Activated T-cell treated with anti-CD3 and anti-CD28 coated beads, Interleukin-2, amount 50 U/mL, for 72 hours (primary cell): ENCODE measurements around the gene ANKIB1. TPM values are rescaled to one million over a fixed set of nuclear protein-coding genes. Genes with fewer than 3 reads are reported as not detected.
"Not testable (repeated sequence)": the region's sequence is repeated elsewhere in the genome, so short reads cannot be mapped to it uniquely, and the experiment has no call there.

Source experiments
- ATAC-seq, 2 donors: fragments of 150-1000 bp; cut with Tn5 transposase; replicated peaks in 1 of 2; 2 replicates each; pipeline ENCODE4 v1.10.0; 2021; ENCODE audit warnings: moderate library complexity in 2 of 2, mild to moderate bottlenecking in 1 of 2
- DNase-seq, 2 donors: peaks; one replicate each; pipeline ENCODE4 v3.0.0; 2021 to 2022; ENCODE audit warnings: mixed read lengths in 1 of 2
- H3K27ac Mint-ChIP-seq: one replicate; pipeline ENCODE4 v1.8.0; 2022; ENCODE audit warnings: mild to moderate bottlenecking, moderate library complexity, mixed read lengths
- H3K27me3 Mint-ChIP-seq: one replicate; pipeline ENCODE4 v1.8.0; 2022; ENCODE audit warnings: low read depth, mixed read lengths
- H3K36me3 Mint-ChIP-seq, 2 donors: one replicate each; pipeline ENCODE4 v1.8.0; 2022; ENCODE audit warnings: mixed read lengths in 2 of 2, mild to moderate bottlenecking in 1 of 2; ENCODE audit not compliant: insufficient read depth in 2 of 2
- H3K4me1 Mint-ChIP-seq: one replicate; pipeline ENCODE4 v1.8.0; 2022; ENCODE audit warnings: low read depth, mixed read lengths
- H3K4me3 Mint-ChIP-seq, 2 donors: one replicate each; pipeline ENCODE4 v1.8.0; 2022; ENCODE audit warnings: mild to moderate bottlenecking in 2 of 2, mixed read lengths in 2 of 2, moderate library complexity in 2 of 2
- H3K9me3 Mint-ChIP-seq, 2 donors: one replicate each; pipeline ENCODE4 v1.8.0; 2022; ENCODE audit warnings: mixed read lengths in 2 of 2
- total RNA-seq, 2 donors: library from RNA; stranded (reverse); gene quantifications; one replicate each; pipeline ENCODE4 v1.2.3, GENCODE V29; 2022

Gene ANKIB1
- total RNA-seq, 2 donors from 2014 or later: 48.8 to 57.1 TPM

DNA sequence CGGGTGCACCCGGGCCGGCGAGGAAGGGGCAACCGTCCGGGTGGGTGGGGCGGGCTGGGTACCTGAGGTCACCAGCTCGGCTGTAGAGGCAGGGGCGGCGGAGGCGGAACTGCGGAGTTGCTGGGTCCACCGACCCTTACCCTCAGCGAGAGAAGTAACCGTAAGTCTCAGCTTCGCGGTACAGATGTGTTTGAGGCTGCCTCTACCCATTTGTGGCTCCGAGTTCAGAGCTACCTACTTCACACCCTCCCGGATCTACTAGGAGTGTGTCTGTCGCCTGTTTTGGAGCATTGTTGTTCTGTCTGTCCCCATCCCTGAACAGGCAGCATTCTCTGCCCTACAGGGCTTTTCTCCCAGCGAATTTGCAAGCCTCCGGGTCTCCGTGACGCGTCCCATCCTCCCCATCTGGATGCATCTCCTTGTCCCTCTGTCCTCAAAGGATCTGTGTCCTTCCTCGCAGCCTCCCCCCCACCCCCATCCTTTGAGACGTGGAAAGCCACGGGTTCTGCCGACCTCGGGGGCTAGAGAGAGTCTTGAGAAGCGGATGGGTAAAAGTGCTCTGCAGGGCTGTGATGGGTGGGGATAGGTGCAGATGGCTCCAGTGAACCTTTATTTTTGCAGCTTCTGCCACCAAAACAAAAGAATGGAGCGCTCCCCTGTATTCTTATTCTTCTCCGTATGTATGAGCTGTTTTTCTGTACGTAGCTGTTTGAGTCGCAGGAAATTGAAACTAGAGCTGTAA lies 757 bp downstream of the ANKIB1 start:
- Mint-ChIP-seq H3K27me3 (no peaks in the 10 kb centered on the region), H3K36me3 (peaks cover 4 to 5% of the 10 kb centered on the region in 2 donors), H3K27ac (peak overlapping the region; percentile 82), H3K4me3 (peak overlapping the region; percentile 90 to 94), H3K4me1 (peaks cover 52% of the 10 kb centered on the region), H3K9me3 (no peaks in the 10 kb centered on the region)
- DNase-seq (peak; percentile 7 to 14), ATAC-seq (peak; percentile 34 to 36)

DNA sequence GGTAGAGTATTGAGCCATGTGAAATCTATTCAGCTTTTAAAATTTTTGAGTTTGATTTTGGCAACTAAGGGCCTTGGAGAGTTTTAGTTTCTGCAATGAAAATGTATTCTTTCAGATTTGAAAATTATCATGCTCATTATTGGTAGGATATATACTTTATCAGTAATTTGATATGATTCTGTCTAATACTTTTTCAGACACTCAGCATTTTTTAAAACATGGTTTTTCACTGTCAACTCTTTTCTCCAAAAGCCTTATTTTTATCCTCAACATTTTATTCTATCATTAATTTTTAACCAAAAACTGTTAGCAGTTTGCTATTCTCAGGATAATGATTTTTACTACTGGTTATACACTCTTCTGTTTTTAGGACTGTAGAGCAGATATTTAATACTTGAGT lies 4.8 kb downstream of the ANKIB1 start:
- H3K27ac Mint-ChIP-seq: no peak overlapping the region
- H3K36me3 Mint-ChIP-seq: peaks cover 6 to 11% of the 10 kb centered on the region in 2 donors
- ATAC-seq (no peak), DNase-seq (no peak)
- H3K4me1 Mint-ChIP-seq: peaks cover 36% of the 10 kb centered on the region
- no peaks in the 10 kb centered on the region for H3K27me3 Mint-ChIP-seq
- peaks cover 2 to 4% of the 10 kb centered on the region in 2 donors for H3K9me3 Mint-ChIP-seq
- H3K4me3 Mint-ChIP-seq: no peak overlapping the region

DNA sequence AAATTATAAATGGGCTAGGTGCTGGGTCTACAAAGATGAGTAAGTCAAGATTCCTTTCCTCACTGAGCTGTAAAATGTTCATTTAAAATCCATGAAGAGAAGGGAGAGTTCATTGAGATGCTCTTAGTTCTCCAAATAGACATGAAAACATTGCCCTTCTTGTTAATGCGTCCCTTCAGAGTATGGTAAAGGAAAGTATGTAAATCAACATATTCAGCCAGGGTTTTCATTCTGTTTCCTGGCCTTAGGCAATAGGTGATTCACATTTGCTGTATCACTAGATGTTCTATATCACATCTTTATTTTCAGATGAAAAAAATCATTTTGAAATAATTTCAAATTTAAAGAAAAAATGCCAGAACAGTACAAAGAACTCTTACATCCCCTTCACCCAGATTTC lies 5.4 kb downstream of the ANKIB1 start:
- ATAC-seq: no peak
- H3K4me1 Mint-ChIP-seq: peaks cover 38% of the 10 kb centered on the region

DNA sequence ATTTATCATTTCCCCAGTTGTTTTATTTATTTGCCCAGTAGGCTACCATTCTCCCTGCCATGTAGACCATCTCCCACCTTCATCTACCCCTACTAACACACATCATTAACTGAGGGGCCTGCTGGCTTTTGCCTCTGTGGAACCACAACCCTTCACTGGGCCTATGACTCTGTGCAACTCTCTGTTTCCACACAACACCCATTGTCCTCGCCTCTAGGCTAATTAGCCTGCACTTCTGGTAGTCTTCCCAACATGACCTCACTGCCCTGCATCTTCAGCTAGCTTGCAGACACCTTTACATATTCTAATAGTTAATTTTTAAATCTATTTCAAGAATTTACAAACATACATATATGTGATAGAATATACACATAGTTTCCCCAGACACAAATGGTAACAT lies 7.5 kb downstream of the ANKIB1 start:
- Mint-ChIP-seq H3K9me3 (peaks cover 2 to 4% of the 10 kb centered on the region in 2 donors), H3K27me3 (no peaks in the 10 kb centered on the region), H3K36me3 (peaks cover 6 to 7% of the 10 kb centered on the region in 2 donors), H3K27ac (no peak overlapping the region), H3K4me1 (peaks cover 26% of the 10 kb centered on the region), H3K4me3 (no peak overlapping the region)
- DNase-seq: no peak
- no peak for ATAC-seq

More for the DNA sequence above, 5.4 kb downstream of the ANKIB1 start:
- Mint-ChIP-seq H3K27me3 (no peaks in the 10 kb centered on the region), H3K36me3 (peaks cover 6 to 10% of the 10 kb centered on the region in 2 donors), H3K27ac (no peak overlapping the region), H3K4me3 (no peak overlapping the region), H3K9me3 (peaks cover 2 to 4% of the 10 kb centered on the region in 2 donors)
- DNase-seq: no peak

DNA sequence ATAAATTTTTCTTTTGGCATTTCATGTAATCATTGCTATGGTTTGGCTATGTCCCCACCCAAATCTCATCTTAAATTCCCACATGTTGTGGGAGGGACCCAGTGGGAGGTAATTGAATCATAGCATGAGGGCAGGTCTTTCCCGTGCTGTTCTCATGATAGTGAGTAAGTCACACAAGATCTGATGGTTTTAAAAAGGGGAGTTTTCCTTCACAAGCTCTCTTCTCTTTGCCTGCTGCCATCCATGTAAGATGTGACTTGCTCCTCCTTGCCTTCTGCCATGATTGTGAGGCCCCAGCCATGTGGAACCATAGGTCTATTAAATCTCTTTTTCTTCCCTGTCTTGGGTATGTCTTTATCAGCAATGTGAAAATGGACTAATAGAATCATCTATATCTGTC lies 9.0 kb downstream of the ANKIB1 start:
- H3K27ac Mint-ChIP-seq, H3K4me3 Mint-ChIP-seq, H3K36me3 Mint-ChIP-seq, H3K27me3 Mint-ChIP-seq, DNase-seq, H3K9me3 Mint-ChIP-seq, ATAC-seq: not testable (repeated sequence)
- peaks cover 26% of the 10 kb centered on the region for H3K4me1 Mint-ChIP-seq

DNA sequence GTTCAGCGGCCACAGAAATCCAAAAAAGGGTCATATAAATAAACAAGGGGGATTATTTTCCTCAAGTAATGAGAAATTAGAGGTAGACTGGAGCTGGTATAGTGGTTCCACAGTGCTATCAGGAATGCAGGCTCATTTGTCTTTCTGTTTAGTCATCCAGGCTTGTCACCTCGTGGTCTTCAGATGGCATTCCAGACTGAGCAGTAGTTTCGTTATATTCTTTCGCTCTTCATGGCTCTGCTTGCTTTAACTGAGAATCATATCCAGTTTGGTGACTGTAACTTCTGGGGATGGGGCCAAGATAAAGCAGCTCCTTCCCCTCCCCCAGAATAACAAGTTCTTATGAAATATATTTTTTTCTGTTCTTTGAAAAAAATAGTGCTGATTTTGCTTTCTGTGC lies 9.5 kb downstream of the ANKIB1 start:
- Mint-ChIP-seq H3K4me3 (no peak overlapping the region), H3K27me3 (no peaks in the 10 kb centered on the region), H3K36me3 (peaks cover 6 to 10% of the 10 kb centered on the region in 2 donors), H3K27ac (no peak overlapping the region), H3K4me1 (peaks cover 31% of the 10 kb centered on the region), H3K9me3 (peaks cover 2 to 4% of the 10 kb centered on the region in 2 donors)
- ATAC-seq: no peak
- DNase-seq: no peak

DNA sequence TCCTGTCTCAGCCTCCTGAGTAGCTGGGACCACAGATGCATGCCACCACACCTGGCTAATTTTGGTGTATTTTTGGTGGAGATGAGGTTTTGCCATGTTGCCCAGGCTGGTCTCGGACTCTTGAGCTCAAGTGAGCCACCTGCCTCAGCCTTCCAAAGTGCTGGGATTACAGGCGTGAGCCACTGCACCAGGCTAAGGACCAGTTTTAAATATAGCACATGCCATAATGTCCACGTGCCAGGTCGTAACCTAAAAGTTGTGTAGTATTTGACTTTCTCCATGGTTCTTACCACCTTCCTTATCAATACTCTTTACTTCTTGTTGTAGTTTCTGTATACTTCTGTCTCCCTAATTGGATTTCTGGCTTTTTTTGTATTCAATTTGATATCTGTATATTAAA lies 13.3 kb downstream of the ANKIB1 start:
- H3K9me3 Mint-ChIP-seq: peaks cover 2 to 4% of the 10 kb centered on the region in 2 donors
- DNase-seq (no peak), ATAC-seq (no peak)
- H3K27ac Mint-ChIP-seq: no peak overlapping the region
- H3K4me1 Mint-ChIP-seq: peaks cover 26% of the 10 kb centered on the region
- peaks cover 7 to 10% of the 10 kb centered on the region in 2 donors for H3K36me3 Mint-ChIP-seq
- H3K4me3 Mint-ChIP-seq: no peak overlapping the region
- H3K27me3 Mint-ChIP-seq: no peaks in the 10 kb centered on the region

DNA sequence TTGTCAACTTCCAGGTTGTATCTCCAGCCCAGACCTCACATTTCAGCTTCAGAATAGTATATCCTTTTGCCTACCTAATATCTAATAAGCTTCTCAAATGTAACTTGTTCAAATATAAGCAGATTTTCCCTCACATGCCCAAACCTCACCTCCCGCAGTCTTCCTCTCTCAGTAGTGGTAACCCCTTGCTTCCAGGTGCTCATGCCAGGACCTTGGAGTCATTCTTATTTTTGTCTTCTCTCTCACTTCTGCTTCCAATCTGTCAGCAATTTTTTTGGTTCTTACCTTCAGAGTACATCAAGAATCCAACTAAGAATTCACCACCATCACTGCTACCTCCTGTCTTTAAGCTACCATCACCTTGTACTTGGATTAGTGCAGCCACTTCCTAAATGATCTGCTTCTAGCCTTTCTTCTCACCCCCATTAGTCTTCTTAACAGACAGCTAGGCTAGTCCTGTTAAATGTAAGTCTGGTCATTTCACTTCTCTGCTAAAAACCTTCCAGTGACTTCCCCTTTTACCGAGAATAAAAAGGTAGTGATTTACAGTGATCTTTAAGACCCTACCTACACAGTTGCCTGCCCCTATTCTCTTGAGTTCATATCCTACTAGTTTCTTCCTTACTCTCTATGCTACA lies 14.0 kb downstream of the ANKIB1 start:
- peaks cover 6 to 10% of the 10 kb centered on the region in 2 donors for H3K36me3 Mint-ChIP-seq
- no peaks in the 10 kb centered on the region for H3K27me3 Mint-ChIP-seq
- DNase-seq (no peak), ATAC-seq (no peak)
- peaks cover 2 to 4% of the 10 kb centered on the region in 2 donors for H3K9me3 Mint-ChIP-seq
- no peak overlapping the region for H3K27ac Mint-ChIP-seq
- H3K4me3 Mint-ChIP-seq: no peak overlapping the region
- H3K4me1 Mint-ChIP-seq: peaks cover 25% of the 10 kb centered on the region

DNA sequence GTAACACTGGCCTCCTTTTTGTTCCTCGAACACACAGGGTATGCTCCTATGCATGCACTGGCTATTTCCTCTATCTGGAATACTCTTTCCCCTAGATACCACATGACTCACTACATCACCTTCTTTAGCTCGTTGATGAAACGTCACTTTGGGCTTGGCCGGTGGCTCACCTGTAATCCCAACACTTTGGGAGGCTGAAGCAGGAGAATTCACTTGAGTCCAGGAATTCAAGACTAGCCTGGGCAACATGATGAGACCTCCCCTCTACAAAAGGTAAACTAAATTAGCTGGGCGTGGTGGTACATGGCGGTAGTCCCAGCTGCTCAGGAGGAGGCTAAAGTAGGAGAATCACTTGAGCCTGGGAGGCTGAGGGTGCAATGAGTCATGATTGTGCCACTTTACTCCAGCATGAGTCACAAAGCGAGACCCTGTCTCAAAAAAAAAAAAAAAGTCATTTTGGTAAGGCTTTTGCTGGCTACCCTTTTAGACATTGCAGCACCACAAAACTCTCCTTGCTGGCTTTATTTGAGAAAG lies 14.5 kb downstream of the ANKIB1 start:
- Mint-ChIP-seq H3K4me3 (no peak overlapping the region), H3K9me3 (no peaks in the 10 kb centered on the region), H3K36me3 (peaks cover 3 to 6% of the 10 kb centered on the region in 2 donors), H3K27ac (no peak overlapping the region), H3K27me3 (no peaks in the 10 kb centered on the region), H3K4me1 (peaks cover 19% of the 10 kb centered on the region)
- DNase-seq (peak in 1 of 2 donors; percentile 2), ATAC-seq (peak in 1 of 2 donors; percentile 24)

DNA sequence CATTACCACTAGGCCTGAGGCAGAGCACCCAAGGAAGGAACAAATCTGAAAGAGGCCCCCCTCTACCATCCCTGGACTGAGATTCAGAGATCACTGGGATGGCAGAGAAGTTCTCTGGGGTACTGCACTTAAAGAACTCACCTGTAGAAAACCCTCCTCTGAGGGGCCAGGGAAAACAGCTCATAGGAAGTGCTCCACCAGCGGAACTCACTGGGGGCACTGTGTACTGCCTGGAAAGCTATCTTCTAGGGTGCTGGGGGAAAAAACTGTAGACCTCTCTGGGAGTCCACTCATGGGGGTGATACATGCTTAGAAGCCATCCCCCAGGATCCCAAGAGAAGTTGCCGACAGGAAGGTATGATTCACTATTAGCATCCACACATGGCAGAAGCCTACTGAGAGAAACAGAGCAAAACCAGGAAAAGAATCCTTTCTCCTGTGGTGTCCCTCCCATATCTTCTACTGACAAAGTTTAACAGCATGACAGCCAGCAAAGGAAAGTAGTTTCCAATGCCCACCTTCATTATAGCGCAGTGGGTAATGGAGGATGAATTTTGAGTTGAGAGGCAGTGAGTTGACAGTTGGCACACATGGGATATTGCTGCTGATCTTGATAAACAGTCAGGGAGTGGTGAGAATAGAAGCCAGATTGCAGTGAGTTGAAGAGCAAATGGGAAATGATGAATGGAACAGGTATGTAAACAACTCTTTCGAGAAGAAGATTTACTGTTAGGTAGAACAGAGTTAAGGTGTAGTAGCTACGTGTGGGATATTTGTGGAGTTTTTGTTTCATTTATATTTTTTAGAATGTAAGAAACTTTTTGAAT lies 20.9 kb downstream of the ANKIB1 start:
- no peak overlapping the region for H3K4me3 Mint-ChIP-seq
- H3K27ac Mint-ChIP-seq: no peak overlapping the region
- no peak for ATAC-seq

DNA sequence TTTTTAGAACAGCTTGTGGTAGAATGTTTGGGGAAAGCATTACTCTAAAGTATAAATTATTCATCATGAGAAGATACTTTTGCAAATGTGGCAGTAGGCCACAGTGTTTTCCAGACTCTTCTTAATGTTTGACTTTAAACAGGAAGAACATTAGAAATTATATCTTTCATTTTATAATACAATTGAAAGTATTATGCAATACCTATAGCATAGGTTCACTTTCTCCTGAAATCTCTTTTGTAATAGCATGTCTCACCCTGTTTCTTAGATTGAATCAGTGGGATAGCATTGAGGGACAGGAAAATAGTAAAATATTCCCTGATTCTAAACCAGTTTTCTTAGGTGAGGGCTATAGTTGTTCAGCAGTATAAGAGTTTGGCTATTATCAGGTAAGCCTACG lies 23.1 kb downstream of the ANKIB1 start:
- Mint-ChIP-seq H3K9me3 (no peaks in the 10 kb centered on the region), H3K27me3 (no peaks in the 10 kb centered on the region), H3K36me3 (peaks cover 0 to 4% of the 10 kb centered on the region in 2 donors), H3K27ac (no peak overlapping the region), H3K4me1 (no peaks in the 10 kb centered on the region), H3K4me3 (no peak overlapping the region)
- DNase-seq (no peak), ATAC-seq (no peak)

More for the DNA sequence above, 20.9 kb downstream of the ANKIB1 start:
- DNase-seq: no peak
- H3K36me3 Mint-ChIP-seq: peaks cover 0 to 7% of the 10 kb centered on the region in 2 donors
- no peaks in the 10 kb centered on the region for H3K27me3 Mint-ChIP-seq
- no peaks in the 10 kb centered on the region for H3K4me1 Mint-ChIP-seq
- no peaks in the 10 kb centered on the region for H3K9me3 Mint-ChIP-seq

DNA sequence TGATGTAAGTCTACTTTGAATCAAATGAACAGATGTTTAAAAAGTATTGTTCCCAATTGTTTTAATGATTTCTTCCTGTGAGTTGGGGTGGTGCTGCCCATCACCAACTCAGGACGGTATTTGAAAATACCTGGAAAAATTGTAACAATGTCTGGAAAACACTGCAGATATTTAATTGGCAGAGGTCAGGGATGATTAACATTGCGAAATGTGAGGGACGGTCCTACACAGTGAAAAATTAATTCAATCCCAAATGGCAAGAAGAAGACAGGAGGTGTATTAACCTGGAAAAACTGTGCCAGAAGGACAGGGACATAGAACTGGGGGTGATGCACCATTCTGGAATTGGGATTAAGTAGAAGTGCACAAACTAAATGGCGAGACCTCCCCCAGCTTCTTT lies 29.6 kb downstream of the ANKIB1 start:
- peaks cover 7% of the 10 kb centered on the region for H3K4me1 Mint-ChIP-seq
- peaks cover 2 to 4% of the 10 kb centered on the region in 2 donors for H3K36me3 Mint-ChIP-seq
- no peaks in the 10 kb centered on the region for H3K9me3 Mint-ChIP-seq
- no peak for DNase-seq
- no peak for ATAC-seq
- no peak overlapping the region for H3K27ac Mint-ChIP-seq
- no peaks in the 10 kb centered on the region for H3K27me3 Mint-ChIP-seq
- H3K4me3 Mint-ChIP-seq: no peak overlapping the region

DNA sequence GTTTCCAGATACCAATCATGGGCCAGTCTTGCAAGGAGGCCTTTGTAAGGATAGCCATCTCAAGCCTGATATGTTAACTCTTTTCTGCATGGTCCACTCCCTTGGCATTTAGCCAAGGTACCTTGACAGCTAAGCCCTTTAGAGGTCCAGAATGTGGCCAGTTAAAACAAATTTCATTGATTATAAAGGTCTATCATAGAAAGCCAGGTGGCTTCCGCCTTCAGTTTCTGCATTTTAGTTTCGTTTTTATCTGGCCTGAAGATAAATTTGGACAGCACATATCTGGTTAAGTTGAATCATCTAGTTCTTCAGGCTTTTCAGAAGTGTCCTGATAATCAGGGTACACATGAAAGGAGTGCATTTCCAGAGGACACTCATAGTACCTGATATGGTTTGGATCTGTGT lies 30.7 kb downstream of the ANKIB1 start:
- DNase-seq (no peak), ATAC-seq (no peak)
- H3K27me3 Mint-ChIP-seq: no peaks in the 10 kb centered on the region
- H3K9me3 Mint-ChIP-seq: no peaks in the 10 kb centered on the region
- peaks cover 4% of the 10 kb centered on the region in 2 donors for H3K36me3 Mint-ChIP-seq
- H3K27ac Mint-ChIP-seq: no peak overlapping the region
- H3K4me3 Mint-ChIP-seq: no peak overlapping the region
- H3K4me1 Mint-ChIP-seq: peaks cover 7% of the 10 kb centered on the region
